Epidermal melanocyte (primary cell): ENCODE measurements around the gene PPP1CA.
"Not testable (repeated sequence)": the region's sequence is repeated elsewhere in the genome, so short reads cannot be mapped to it uniquely, and the experiment has no call there.

Source experiments
- DNase-seq: peaks from one replicate; pipeline ENCODE4 v3.0.0; 2011; ENCODE audit warnings: low spot score; ENCODE audit not compliant: insufficient read length

PPP1CA gene

DNA sequence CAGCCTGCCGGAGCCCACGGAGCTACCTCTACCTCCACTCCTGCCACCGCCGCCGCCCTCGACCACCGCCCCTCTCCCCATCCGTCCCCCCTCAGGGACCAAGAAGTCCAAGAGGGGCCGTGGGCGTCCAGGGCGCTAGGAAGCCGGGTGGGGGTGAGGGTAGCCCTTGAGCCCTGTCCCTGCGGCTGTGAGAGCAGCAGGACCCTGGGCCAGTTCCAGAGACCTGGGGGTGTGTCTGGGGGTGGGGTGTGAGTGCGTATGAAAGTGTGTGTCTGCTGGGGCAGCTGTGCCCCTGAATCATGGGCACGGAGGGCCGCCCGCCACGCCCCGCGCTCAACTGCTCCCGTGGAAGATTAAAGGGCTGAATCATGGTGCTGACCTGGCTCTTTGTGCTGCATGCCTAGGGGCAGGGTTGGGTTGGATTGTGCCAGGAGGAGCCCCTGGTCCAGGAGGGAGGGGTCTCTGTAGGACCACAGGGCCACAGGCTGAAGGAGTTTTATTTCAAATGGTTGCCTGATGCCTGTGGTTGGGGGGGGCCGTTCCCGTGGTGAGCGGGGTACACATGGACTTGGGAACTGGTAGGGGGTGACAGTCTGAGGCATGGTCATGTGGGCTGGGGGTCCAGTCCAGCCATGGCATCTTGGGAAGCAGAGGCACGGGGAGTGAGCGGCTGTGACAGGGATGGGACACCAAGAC is 33.5 kb upstream of the PPP1CA start:
- DNase-seq = no peak

DNA sequence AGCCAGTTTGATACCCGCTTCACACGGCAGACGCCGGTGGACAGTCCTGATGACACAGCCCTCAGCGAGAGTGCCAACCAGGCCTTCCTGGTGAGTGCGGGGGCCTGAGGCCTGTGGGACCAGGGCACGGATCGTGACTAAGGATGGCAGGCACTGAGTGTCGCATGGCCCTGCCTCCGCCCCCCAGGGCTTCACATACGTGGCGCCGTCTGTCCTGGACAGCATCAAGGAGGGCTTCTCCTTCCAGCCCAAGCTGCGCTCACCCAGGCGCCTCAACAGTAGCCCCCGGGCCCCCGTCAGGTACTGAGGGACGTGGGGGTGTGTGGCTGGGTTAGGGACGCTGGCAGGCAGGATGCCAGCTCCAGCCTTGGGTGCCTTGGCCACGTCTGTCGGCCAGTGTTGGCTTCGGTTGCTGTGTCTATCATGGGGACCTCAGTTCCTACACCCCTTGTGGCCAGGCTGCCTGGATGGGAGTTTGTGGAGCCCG is 32.8 kb upstream of the PPP1CA start:
- DNase-seq = no peak

DNA sequence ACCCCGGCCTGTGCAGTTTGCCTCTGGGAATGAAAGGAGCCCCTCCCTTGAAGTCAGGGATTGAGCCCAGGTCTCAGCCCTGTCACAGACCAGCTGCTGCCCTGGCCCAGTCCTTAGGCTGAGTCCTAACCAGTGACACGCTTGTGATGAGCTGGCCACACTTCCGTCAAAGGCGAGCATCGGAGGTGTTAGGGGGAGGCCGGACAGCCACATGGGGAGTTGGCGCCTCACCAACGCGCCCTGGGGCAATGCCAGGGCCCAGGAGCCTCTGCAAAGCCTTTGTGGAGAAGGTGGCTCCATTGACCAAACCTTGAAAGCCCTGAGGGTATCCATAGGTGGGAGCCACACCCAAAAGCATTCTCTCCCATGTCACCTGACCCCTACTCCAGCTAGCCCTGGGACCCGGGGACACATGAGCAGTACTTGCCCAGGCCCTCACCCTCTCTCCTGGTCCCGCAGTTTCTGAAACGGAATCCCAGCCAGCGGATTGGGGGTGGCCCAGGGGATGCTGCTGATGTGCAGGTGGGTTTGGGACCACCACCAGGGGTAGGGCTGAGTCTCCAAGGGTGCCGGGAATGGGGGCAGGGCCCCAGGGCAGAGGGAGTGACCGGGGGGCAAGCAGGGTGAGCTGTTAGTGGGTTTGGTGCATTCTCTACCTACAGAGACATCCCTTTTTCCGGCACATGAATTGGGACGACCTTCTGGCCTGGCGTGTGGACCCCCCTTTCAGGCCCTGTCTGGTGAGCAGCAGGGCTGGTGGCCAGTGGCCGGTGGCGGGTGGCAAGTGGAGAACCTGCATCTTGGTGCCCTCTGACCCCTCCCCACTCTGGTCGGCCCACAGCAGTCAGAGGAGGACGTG is 32.1 kb upstream of the PPP1CA start:
- no peak for DNase-seq

DNA sequence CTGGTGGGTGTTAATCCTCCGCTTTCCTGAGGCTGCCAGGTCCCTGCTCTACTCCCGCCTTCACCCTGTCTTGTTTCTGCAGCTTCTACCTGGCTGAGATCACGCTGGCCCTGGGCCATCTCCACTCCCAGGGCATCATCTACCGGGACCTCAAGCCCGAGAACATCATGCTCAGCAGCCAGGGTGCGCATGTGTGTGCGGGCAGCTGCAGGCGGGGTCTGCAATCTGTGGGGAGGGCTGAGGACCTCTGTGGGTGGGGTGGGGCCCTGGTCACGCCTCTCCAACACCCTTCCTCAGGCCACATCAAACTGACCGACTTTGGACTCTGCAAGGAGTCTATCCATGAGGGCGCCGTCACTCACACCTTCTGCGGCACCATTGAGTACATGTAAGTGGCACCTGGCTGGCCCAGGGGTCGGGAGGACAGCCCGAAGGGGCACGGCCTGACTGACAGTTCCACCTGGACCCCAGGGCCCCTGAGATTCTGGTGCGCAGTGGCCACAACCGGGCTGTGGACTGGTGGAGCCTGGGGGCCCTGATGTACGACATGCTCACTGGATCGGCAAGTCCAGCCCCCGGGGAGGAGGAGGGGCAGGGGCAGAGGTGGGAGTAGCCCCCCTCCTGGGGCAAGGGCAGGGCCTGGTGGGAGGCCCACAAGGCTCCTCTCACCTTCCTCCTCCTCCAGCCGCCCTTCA is 31.1 kb upstream of the PPP1CA start:
- DNase-seq = no peak

DNA sequence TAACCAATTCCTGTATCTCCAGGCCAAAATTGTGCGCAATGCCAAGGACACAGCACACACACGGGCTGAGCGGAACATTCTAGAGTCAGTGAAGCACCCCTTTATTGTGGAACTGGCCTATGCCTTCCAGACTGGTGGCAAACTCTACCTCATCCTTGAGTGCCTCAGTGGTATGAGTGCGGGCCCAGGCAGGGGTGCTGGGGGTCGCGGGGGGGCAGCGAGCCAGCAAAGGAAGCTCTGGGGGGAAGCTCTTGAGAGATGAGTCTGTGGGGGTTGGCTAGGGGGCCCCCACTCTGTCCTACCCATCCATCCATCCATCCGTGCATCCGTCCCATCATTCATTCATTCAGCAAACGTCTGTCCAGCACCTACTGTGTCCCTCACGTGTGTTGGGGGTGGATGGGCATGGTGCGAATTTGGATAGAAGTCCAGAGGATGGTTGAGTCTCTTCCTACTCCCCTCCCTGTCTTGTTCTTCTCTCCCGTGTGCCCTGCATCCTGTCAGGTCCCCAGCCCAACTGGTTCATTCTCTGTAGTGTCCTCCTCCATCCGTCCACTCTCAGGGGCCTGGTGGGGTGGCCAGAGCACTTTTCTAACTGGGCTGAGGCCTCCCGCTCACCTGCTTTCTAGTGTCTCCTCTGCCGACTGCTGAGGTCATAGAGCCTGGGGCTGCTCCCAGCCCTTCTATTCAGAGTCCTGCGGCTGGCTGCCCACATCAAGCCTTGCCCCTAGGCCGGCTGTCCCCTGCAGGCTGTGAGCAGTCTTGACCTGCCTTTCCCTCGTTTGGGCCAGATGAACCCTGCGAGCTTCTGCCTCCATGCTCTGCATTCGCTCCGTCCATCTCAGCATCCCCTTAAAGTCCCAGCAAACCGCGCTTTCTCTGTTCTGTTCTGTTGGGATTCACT is 29.9 kb upstream of the PPP1CA start:
- DNase-seq = no peak

DNA sequence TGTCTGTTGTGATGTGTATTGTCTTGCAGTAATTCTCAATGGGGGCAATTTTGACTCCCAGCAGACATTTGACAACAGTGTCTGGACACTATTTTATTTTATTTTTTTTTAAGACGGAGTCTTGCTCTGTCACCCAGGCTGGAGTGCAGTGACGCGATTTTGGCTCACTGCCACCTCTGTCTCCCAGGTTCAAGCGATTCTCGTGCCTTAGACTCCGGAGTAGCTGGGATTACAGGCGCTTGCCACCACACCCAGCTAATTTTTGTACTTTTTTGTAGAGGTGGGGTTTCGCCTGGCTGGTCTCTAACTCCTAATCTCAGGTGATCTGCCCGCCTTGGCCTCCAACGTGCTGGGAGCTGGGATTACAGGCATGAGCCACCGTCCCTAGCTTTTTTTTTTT is 28.1 kb upstream of the PPP1CA start:
- DNase-seq = no peak

DNA sequence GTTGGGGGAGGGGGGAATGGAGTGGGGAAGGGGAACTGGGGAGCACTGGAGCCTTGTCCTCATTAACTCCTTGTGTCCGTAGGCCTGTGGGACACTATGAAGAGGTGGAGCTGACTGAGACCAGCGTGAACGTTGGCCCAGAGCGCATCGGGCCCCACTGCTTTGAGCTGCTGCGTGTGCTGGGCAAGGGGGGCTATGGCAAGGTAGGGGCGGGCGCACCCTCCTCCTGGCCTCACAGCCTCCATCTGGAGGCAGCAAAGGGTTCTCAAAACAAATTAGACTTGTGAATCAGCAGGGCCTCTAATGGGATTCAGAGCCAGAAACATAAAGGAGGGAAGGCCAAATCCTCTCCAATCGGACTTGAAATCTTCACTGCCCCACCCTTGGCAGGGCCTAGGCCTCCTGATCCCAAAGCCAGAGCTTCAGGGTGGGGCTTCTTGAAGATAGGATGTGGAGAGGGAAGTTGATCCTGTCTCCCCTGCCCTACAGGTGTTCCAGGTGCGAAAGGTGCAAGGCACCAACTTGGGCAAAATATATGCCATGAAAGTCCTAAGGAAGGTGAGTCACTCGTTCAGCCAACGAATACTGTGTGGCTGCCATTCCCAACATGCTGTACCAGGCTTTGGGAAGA is 27.5 kb upstream of the PPP1CA start:
- DNase-seq = no peak

DNA sequence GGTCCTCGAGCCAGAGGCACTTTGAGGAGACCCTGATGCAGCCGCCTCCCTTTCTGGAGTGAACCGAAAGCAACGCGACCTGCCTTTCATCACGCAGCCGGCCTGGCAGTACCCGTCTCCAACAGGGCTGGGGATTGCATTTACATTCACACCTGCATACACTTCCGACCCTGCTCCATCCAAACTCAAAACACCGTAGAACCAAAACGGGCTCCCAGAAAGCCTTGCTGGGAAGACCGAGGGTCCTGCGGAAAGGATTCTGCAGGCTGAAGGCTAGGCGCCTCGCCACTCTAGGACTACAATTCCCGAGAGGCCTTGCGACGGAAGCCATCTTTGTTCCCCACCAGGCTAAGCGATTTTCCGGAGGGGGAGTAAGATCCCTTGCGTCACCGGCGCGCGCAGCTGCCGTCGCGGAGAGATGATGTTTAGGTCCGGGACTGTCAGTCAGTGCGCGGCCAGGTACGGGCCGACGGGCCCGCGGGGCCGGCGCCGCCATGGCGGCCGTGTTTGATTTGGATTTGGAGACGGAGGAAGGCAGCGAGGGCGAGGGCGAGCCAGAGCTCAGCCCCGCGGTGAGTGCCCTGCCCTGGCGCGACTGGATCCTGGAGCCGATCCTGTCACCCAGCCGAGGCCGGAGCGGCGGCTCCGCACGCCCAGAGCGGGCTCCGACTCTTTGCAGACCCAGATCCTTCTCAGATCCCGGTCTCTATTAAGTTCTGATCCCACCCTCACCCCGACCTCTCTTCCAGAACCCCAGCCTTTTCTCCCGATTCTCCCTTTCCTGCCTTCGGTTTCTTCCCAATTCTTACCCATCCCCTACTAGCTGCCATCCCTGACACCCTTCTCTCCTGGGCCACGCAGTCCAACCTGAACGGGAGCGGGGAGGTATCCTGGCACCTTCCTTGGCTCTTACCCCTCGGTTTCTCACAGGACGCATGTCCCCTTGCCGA is 26.7 kb upstream of the PPP1CA start, which contains the start of gene RPS6KB2:
RPS6KB2 (plus strand) TSS at position 443 of the 950 bp plus-strand sequence; CDS start at position 495, 52 bp downstream.
- peak; percentile 100 for DNase-seq

DNA sequence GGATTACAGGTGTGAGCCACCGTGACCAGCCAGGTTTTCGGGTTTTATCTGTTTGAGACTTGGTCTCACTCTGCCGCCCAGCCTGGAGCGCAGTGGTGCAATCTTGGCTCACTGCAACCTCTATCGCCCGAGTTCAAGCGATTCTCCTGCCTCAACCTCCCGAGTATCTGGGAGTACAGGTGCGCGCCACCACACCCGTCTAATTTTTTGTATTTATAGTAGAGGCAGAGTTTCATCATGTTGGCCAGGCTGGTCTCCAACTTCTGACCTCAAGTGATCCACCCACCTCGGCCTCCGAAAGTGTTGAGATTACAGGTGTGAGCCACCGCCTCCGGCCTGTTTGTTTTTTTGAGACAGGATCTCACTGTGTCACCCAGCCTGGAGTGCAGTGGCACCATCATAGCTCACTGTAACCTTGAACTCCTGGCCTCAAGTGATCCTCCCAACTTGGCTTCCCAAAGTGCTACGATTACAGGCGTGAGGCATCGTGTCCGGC is 25.8 kb upstream of the PPP1CA start:
- not testable (repeated sequence) for DNase-seq

DNA sequence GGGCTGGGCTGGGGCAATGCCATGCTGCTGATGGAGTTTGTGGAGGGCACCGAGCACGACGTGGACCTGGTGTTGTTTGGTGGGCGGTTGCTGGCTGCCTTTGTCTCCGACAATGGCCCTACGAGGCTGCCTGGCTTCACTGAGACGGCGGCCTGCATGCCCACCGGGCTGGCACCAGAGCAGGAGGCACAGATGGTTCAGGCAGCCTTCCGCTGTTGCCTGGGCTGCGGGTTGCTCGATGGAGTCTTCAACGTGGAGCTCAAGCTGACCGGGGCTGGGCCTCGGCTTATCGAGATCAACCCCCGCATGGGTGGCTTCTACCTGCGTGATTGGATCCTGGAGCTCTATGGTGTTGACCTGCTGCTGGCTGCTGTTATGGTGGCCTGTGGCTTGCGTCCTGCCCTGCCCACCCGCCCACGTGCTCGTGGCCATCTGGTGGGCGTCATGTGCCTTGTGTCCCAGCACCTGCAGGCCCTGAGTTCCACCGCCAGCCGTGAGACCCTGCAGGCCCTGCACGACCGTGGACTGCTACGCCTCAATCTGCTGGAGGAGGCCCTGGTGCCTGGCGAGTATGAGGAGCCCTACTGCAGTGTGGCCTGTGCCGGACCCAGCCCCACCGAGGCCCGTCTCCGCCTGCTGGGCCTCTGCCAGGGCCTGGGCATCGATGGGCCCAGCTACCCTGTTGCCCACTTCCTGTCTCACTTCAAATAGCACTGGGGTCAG is 22.4 kb upstream of the PPP1CA start:
- no peak for DNase-seq

DNA sequence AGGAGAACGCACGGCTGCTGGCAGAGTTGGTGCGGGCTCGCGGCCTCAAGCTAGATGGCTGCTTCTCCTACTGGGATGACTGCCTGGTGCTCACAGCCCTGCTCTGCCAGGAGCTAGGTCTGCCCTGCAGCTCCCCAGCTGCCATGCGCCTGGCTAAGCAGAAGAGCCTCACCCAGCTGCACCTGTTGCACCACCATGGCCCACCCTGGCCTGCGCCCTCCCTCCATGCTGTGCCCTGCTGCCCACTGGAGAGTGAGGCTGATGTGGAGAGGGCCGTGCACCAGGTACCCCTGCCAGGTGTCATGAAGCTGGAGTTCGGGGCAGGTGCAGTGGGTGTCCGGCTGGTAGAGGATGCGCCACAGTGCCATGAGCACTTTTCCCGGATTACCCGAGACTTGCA is 21.8 kb upstream of the PPP1CA start:
- no peak for DNase-seq

DNA sequence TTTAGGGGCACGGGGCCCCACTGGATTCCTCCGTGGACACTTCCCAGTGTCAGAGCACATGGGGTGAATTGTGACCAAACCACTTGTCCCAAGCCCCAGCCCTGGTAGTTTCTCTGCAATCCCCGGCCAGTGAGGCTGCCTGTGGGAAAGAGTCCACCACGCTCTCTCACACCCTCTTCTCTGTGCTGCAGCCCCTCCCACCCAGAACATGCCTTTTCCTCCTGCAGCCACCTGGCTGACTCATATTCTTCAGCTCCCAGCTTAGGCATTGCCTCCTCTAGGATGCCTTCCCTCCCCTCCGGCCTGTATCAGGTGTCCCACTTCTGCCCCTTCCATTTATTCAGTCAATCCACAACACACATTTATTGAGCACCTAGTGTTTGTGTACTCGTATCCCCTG is 21.2 kb upstream of the PPP1CA start:
- no peak for DNase-seq

DNA sequence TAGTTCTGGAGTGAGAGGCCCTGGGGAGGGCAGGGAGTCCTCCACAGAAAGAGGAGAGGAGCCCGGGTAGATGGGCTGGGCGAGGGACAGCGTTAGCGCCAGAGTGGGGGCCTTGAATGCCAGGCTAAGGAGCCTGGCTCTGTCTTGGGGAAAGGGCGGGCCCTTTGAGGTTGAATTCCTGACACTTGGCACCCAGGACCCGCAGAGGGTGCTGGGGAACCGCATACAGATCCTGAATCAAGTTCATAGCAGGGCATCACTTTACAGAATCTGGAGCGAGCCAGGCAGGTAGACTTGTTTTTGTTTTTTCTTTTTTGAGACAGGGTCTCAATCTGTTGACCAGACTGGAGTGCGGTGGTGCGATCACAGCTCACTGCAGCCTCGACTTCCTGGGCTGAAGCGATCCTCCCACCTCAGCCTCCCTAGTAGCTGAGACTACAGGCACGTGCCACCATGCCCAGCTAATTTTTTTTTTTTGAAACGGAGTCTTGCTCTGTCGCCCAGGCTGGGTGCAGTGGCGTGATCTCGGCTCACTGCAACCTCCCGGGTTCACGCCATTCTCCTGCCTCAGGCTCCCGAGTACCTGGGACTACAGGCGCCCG is 19.9 kb upstream of the PPP1CA start:
- DNase-seq = no peak

DNA sequence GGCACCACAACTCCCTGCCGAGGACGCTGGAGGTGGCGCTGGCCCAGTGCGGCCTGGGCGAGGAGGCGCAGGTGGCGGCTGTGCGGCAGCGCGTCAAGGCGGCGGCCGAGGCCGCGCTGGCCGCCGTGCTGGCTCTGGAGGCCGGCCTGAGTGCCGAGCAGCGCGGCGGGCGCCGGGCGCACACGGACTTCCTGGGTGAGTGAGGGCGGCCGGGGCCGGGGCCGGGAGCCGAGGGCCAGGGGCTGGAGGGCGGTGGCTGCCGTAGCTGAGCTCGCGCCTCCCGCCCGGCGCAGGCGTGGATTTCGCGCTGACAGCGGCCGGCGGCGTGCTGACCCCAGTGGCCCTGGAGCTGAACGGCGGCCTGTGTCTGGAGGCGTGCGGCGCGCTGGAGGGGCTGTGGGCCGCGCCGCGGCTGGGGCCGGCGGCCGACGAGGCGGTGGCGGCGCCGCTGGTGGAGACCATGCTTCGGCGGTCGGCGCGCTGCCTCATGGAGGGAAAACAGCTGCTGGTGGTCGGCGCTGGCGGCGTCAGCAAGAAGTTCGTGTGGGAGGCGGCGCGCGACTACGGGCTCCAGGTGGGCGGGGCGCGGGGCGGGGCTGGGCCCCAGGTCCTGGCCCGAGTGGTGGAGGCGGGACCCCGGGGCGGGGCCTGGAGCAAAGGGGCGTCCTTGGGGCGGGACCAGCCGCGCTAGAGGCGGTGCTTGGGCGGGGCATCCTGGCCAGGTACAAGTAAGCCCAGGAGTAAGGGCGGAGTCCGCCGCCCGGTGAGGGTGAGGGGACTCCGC is 19.2 kb upstream of the PPP1CA start:
- peak; percentile 98 for DNase-seq

DNA sequence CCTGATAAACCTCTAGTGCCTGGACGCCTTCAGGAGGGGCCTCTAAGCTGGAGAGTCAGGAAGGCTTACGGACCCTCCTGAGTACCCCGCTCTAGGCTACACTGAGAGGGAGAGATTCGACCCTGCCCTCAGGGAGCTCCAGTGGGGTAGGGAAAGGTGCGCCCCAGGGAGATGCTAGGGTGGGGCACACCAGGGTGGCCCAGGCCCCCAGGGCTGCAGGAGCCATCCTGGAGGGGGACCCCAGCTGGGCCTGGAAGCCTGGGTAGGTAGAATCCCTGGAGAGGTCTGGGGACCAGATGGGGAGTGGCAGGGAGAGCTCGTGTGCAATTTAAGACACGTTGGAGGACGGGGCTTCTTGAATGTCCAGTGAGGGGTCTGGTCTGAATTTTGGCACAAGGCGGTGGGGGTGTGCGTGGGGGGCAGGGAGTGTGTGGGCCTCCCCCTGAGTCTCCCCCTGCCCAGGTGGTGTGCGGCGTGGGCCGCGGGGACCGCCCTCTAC is 18.5 kb upstream of the PPP1CA start:
- no peak for DNase-seq

DNA sequence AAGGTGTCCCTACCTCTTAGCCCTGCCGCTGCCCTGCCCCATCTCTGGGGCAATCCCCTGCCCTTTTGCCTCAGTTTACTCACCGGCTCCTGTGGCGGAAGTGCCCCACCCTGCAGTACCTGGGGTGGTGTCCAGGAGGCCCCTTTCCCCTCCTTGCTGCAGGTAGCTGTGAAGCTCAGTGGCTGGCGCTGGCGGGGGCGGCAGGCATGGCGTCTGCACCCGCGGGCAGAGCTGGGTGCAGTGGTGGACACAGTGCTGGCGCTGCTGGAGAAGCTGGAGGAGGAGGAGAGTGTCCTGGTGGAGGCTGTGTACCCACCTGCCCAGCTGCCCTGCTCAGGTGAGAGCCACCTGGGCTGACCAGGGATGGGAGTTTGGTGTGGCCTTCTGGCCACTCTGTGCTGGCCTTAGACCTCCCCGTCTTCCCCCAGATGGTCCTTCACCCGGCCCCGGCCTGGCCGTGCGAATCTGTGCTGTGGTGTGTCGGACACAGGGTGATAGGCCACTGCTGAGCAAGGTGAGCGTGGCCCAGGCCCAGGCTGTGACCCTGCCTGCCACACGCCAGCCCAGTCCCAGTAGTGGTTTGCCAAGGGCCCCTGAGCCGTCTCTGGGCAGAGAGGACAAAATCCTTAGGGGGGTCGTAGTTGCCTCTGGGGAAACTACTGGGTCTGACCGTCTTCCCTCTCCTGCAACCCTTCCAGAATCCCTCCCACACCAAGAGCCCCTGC is 17.8 kb upstream of the PPP1CA start:
- no peak for DNase-seq
